ENCODE results near the gene TTC27.

TTC27 gene

GRCh38 chr2:32755666-32756065 is 127.8 kb downstream of the TTC27 start:
- TF ChIP-seq, protein P1, sequence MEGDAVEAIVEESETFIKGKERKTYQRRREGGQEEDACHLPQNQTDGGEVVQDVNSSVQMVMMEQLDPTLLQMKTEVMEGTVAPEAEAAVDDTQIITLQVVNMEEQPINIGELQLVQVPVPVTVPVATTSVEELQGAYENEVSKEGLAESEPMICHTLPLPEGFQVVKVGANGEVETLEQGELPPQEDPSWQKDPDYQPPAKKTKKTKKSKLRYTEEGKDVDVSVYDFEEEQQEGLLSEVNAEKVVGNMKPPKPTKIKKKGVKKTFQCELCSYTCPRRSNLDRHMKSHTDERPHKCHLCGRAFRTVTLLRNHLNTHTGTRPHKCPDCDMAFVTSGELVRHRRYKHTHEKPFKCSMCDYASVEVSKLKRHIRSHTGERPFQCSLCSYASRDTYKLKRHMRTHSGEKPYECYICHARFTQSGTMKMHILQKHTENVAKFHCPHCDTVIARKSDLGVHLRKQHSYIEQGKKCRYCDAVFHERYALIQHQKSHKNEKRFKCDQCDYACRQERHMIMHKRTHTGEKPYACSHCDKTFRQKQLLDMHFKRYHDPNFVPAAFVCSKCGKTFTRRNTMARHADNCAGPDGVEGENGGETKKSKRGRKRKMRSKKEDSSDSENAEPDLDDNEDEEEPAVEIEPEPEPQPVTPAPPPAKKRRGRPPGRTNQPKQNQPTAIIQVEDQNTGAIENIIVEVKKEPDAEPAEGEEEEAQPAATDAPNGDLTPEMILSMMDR (conservative IDR thresholded peaks at IDR 0.05): no peak

GRCh38 chr2:32756074-32756727 is 128.4 kb downstream of the TTC27 start:
- no peak overlapping the region for H3K27ac ChIP-seq
- TF ChIP-seq, protein P1 (conservative IDR thresholded peaks at IDR 0.05): no peak

More at GRCh38 chr2:32755666-32756065, 127.8 kb downstream of the TTC27 start:
- H3K27ac ChIP-seq: no peak overlapping the region

DNA sequence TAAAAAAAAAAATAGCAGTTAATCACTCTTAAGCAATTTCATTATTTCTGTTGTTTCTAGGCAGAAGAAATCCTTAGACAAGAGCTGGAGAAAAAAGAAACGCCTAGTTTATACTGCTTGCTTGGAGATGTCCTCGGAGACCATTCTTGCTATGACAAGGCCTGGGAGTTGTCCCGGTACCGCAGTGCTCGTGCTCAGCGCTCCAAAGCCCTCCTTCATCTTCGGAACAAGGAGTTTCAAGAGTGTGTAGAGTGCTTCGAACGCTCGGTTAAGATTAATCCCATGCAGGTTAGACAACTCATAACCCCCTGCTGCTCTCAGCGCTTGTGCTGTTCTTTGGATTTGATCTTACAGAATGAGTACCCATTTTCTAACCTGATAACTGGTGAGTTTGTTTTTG is 130.4 kb downstream of the TTC27 start:
- TF ChIP-seq, protein P1 (conservative IDR thresholded peaks at IDR 0.05): no peak

DNA sequence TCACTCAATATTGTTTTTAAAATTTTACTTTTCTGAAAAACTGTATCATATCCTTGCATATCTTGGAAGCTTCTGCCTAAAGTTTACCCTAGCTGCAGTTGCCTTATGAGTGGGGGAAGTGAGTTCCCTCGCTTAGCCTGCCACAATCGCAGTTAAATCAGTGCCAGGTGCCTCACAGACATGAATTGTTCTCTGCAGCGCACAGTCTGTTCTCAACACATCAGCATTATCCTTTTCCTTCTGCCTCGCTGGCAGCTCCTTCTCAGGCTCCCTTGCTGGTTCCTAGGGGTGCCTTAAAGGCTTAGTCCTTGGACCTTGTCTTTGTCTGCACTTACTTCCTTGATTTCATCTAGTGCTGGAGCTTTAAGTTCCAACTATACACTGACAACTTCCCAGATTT is 132.8 kb downstream of the TTC27 start:
- TF ChIP-seq, protein P1 (conservative IDR thresholded peaks at IDR 0.05): no peak
- no peak overlapping the region for H3K27ac ChIP-seq

More for the DNA sequence above, 130.4 kb downstream of the TTC27 start:
- H3K27ac ChIP-seq: no peak overlapping the region

- TF ChIP-seq, protein P1 (conservative IDR thresholded peaks at IDR 0.05): no peak
- H3K27ac ChIP-seq: no peak overlapping the region
Observed at GRCh38 chr2:32768387-32769174, 140.7 kb downstream of the TTC27 start.

GRCh38 chr2:32770360-32770759 is 142.5 kb downstream of the TTC27 start:
- no peak overlapping the region for H3K27ac ChIP-seq
- TF ChIP-seq, protein P1 (conservative IDR thresholded peaks at IDR 0.05): no peak

DNA sequence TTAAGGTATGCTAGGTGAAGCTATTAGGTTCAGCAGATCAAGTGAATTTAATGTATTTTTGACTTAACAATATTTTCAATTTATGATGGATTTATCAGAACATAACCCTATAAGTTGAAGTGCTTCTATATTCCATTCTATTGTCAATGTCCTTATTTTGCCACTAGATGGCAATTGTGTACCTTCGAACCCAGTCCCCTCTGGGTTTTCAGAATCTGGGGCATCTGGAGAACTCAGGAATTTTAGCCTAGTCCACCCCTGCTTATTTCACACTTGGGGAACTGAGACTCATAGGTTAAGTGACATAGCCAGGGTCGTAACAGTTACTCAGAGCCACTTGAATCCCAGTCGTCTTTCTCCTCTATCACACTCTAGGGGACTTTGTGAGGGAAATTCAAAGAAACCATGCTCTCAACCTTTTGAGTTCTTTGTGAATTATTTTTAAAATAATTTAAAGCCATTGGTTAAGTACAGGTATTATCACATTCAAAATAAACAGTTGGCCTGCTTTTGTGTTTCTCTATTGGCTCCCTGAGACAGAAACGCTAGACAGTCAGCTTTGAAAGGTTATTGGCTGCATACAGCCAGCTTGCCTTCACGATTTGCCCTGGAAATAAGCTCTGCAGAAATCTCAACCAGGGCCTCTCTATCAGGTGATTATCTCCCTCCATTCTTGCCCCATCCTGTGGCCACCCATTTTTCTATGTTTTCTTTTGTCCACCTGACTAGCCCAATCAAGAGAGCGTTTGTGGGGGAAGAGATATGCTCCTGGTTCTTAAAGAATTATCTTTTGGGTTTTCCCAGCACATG is 145.0 kb downstream of the TTC27 start:
- TF ChIP-seq, protein P1 (conservative IDR thresholded peaks at IDR 0.05): peak; percentile 79
- H3K27ac ChIP-seq: peak overlapping the region; percentile 13; the same call in 1 of the 2 replicates

All from VCaP (cell line).